K562 (cell line): ENCODE data around the gene DHTKD1. TPM values are rescaled to one million over a fixed set of nuclear protein-coding genes. Genes with fewer than 3 reads are reported as not detected.
A peak's percentile ranks its signal among the peaks of the same experiment; 100 is the strongest.

Experiments used
- BACH1 ChIP-seq: fragments of 200-800 bp; sonication (Bioruptor generic); IDR thresholded peaks from 2 replicates; pipeline ENCODE4 v1.6.1; 2016; ENCODE audit warnings: missing genetic modification characterization, missing compliant biosample characterization
- BRF1 ChIP-seq: IDR thresholded peaks from 3 replicates; pipeline ENCODE4 v1.6.1; 2011; ENCODE audit warnings: borderline replicate concordance, mild to moderate bottlenecking; ENCODE audit not compliant: insufficient read length; ENCODE audit errors: extremely low read depth
- EWSR1 ChIP-seq: fragments of 450-650 bp; IDR thresholded peaks from 2 replicates; pipeline ENCODE4 v1.6.1; 2018; ENCODE audit warnings: borderline replicate concordance, mild to moderate bottlenecking, low read depth, moderate library complexity; ENCODE audit not compliant: partially characterized antibody
- FOXA3 ChIP-seq, 2 experiments: fragments of 450-650 bp in 1 of 2; sonication (generic) in 1 of 2; formaldehyde crosslinking; IDR thresholded peaks in 1 of 2; conservative IDR thresholded peaks in 1 of 2; 2 replicates each; pipeline versions ENCODE4 v1.4.0 to v1.8.0; 2020 to 2022; ENCODE audit warnings: mild to moderate bottlenecking in 2 of 2, missing genetic modification reagents in 1 of 2
- GABPA ChIP-seq: fragments of 200-800 bp; sonication (Bioruptor generic); conservative IDR thresholded peaks from 2 replicates; pipeline ENCODE4 v1.6.1; 2016; ENCODE audit warnings: low read depth, missing genetic modification characterization, missing compliant biosample characterization
- HNRNPLL ChIP-seq: fragments of 200-400 bp; formaldehyde crosslinking; IDR thresholded peaks from 2 replicates; pipeline ENCODE4 v1.6.1; 2017; ENCODE audit warnings: low read length, low read depth, mild to moderate bottlenecking; ENCODE audit not compliant: poor library complexity, severe bottlenecking
- HSF4 ChIP-seq: fragments of 250-450 bp; sonication (Bioruptor Pico); IDR thresholded peaks from 2 replicates; pipeline ENCODE4 v2.1.2; 2022; ENCODE audit warnings: mild to moderate bottlenecking, moderate library complexity, borderline replicate concordance
- IRF2 ChIP-seq: sonication (generic); formaldehyde crosslinking; IDR thresholded peaks from 2 replicates; pipeline ENCODE4 v1.8.1; 2022; ENCODE audit warnings: mild to moderate bottlenecking, missing genetic modification reagents
- NR2C2 ChIP-seq, 2 experiments: fragments of 200-800 bp in 1 of 2; sonication (Bioruptor generic) in 1 of 2; sonication (generic) in 1 of 2; formaldehyde crosslinking in 1 of 2; IDR thresholded peaks; 2 replicates each; pipeline versions ENCODE4 v1.6.1 to v1.8.0; 2016 to 2022; ENCODE audit warnings: mild to moderate bottlenecking in 1 of 2, missing compliant biosample characterization in 1 of 2, missing genetic modification characterization in 1 of 2, missing genetic modification reagents in 1 of 2
- POLR2B ChIP-seq: fragments of 450-650 bp; IDR thresholded peaks from 2 replicates; pipeline ENCODE4 v1.6.1; 2018; ENCODE audit warnings: low read depth; ENCODE audit not compliant: partially characterized antibody
- RBFOX2 ChIP-seq: fragments of 200-400 bp; formaldehyde crosslinking; IDR thresholded peaks from 2 replicates; pipeline ENCODE4 v1.6.1; 2017; ENCODE audit warnings: low read depth, mild to moderate bottlenecking, low read length, moderate library complexity
- RBM17 ChIP-seq: fragments of 200-400 bp; formaldehyde crosslinking; IDR thresholded peaks from 2 replicates; pipeline ENCODE4 v1.6.1; 2017; ENCODE audit warnings: low read depth, mild to moderate bottlenecking, low read length, borderline replicate concordance
- RBM25 ChIP-seq: fragments of 200-400 bp; formaldehyde crosslinking; IDR thresholded peaks from 2 replicates; pipeline ENCODE4 v1.6.1; 2018; ENCODE audit warnings: low read length, low read depth, moderate library complexity; ENCODE audit not compliant: severe bottlenecking
- RFX5 ChIP-seq: IDR thresholded peaks from 2 replicates; pipeline ENCODE4 v1.6.1; 2011; ENCODE audit warnings: low read depth, mild to moderate bottlenecking, improper control_type of control experiment, low read length
- SAFB ChIP-seq: fragments of 200-400 bp; formaldehyde crosslinking; IDR thresholded peaks from 2 replicates; pipeline ENCODE4 v1.6.1; 2017; ENCODE audit warnings: low read depth, low read length, borderline replicate concordance
- SP1 ChIP-seq: sonication (generic); formaldehyde crosslinking; IDR thresholded peaks from 2 replicates; pipeline ENCODE4 v1.8.1; 2022; ENCODE audit warnings: mild to moderate bottlenecking, missing genetic modification reagents
- TAF7 ChIP-seq: fragments of 450-650 bp; IDR thresholded peaks from 2 replicates; pipeline ENCODE4 v1.6.1; 2016; ENCODE audit warnings: missing genetic modification characterization, missing compliant biosample characterization
- TAL1 ChIP-seq: fragments of 450-650 bp; IDR thresholded peaks from 2 replicates; pipeline ENCODE4 v1.6.1; 2016; ENCODE audit warnings: mild to moderate bottlenecking
- ZFP30 ChIP-seq: fragments of 250-450 bp; sonication (Bioruptor Pico); IDR thresholded peaks from 2 replicates; pipeline ENCODE4 v1.8.0; 2022; ENCODE audit warnings: moderate library complexity, mild to moderate bottlenecking, inconsistent platforms, borderline replicate concordance
- ZFX ChIP-seq: sonication (generic); formaldehyde crosslinking; IDR thresholded peaks from 2 replicates; pipeline ENCODE4 v1.8.0; 2022; ENCODE audit warnings: mild to moderate bottlenecking, missing genetic modification reagents, moderate library complexity
- ZKSCAN8 ChIP-seq: fragments of 200-800 bp; sonication (Bioruptor generic); IDR thresholded peaks from 2 replicates; pipeline ENCODE4 v1.6.1; 2016; ENCODE audit warnings: missing genetic modification characterization, missing compliant biosample characterization
- ZNF282 ChIP-seq: sonication (generic); formaldehyde crosslinking; IDR thresholded peaks from 2 replicates; pipeline ENCODE4 v1.8.1; 2023; ENCODE audit warnings: missing genetic modification reagents
- ZNF644 ChIP-seq: fragments of 200-800 bp; sonication (Bioruptor generic); IDR thresholded peaks from 2 replicates; pipeline ENCODE4 v1.6.1; 2016; ENCODE audit warnings: low read depth, missing genetic modification characterization, missing compliant biosample characterization
- polyA plus RNA-seq, 8 experiments: library from polyadenylated mRNA; depleted of rRNA in 4 of 8; stranded (reverse) in 5 of 8; unstranded in 3 of 8; fragments of >200 nt; fragmentation: Nextera tagmentation in 2 of 8; fragmentation: Illumina TruSeq in 1 of 8; extraction: Ambion mirVana in 2 of 8; extraction: Trizol in 1 of 8; gene quantifications; 2 replicates each; pipeline versions ENCODE4 v1.2.1 to v1.2.3, GENCODE V29; 2011 to 2014; ENCODE audit warnings: inconsistent platforms in 1 of 8, missing spikeins in 1 of 8
- total RNA-seq, 7 experiments: library from RNA; depleted of rRNA in 6 of 7; stranded (reverse); fragments of >200 nt in 6 of 7; fragmentation: Illumina TruSeq in 2 of 7; extraction: Trizol in 2 of 7; gene quantifications; 2 replicates each; pipeline versions ENCODE4 v1.2.1 to v1.2.3, GENCODE V29; 2011 to 2021; ENCODE audit warnings: low replicate concordance in 1 of 7
- TF ChIP-seq, protein P1 (sequence below): fragments of 450-650 bp; formaldehyde crosslinking; IDR thresholded peaks from 2 replicates; pipeline ENCODE4 v1.4.0; 2022; ENCODE audit warnings: missing genetic modification characterization
- TF ChIP-seq, protein P2 (sequence below): fragments of 250-450 bp; sonication (Bioruptor Pico); IDR thresholded peaks from 2 replicates; pipeline ENCODE4 v1.8.0; 2021; ENCODE audit warnings: moderate library complexity, mild to moderate bottlenecking, inconsistent platforms
- TF ChIP-seq, protein P3 (sequence below): fragments of 250-450 bp; sonication (Bioruptor Pico); IDR thresholded peaks from 2 replicates; pipeline ENCODE4 v1.4.0; 2020; ENCODE audit warnings: mild to moderate bottlenecking, moderate library complexity

Gene DHTKD1
- total and polyA plus RNA-seq, 9 of the 15 experiments (the other 6 are each of a cell fraction or from before 2014, with no cell fraction given), result 3.1 to 19.7 (median 6.8) TPM

DNA sequence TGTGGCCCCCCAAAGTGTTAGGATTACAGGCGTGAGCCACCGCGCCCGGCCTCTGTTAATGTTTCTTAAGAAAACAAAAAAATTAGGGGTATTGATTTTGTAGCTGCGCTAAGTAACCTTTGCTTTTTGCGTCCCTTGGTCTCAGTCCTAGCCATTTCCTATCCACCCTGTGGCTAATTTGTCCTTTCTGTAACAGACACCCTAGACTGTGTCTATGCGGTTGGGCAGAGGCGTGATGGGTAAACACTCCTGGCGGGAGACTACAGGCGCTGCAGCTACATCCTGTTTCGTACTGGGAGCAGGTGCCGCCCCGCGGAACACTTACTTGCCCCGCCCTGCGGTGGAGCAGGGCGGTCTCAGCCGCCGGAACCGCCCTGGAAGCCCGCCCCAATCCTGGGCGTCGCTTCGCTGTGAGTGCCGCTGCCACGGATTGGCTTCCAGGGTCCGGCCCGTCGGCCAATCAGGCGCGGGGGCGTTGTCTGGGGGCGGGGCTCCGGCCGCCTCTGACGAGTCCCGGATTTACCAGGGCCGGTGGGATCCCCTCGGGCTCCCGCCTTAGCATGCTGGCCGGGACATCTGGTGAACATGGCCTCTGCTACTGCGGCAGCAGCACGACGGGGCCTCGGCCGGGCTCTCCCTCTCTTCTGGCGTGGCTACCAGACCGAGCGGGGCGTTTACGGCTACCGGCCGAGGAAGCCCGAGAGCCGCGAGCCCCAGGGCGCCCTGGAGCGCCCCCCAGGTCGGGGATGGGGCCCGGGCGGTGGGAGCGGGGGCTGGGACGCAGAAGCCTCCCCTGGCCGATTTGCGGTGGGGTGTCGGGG is at the start of gene DHTKD1 (continued):
- TF ChIP-seq ZFX (peak; percentile 23; the same call in 1 of the 2 replicates), HSF4 (CRISPR knock-in tag) (no peak), RBM17 (no peak), TAL1 (no peak), ZFP30 (CRISPR knock-in tag) (no peak), RFX5 (no peak), RBFOX2 (peak; percentile 95), SP1 (CRISPR knock-in tag) (peak; percentile 87), BACH1 (tag) (no peak), IRF2 (CRISPR knock-in tag) (no peak), NR2C2 (CRISPR knock-in tag; IDR thresholded peaks at IDR 0.05) (no peak), NR2C2 (tag; IDR thresholded peaks at IDR 0.05) (no peak), GABPA (tag) (peak; percentile 85), EWSR1 (no peak), BRF1 (no peak), RBM25 (peak; percentile 94), ZNF644 (no peak), TAF7 (tag) (no peak), SAFB (no peak), FOXA3 (CRISPR knock-in tag; conservative IDR thresholded peaks at IDR 0.05 in 1 of 2, IDR thresholded peaks at IDR 0.05 in 1 of 2) (peak in 1 of 2 experiments; percentile 72; a peak in 3 of 4 replicates), ZKSCAN8 (CRISPR knock-in tag) (no peak), HNRNPLL (peak; percentile 47), POLR2B (no peak), ZNF282 (CRISPR knock-in tag) (no peak)
- TF ChIP-seq, protein P1, sequence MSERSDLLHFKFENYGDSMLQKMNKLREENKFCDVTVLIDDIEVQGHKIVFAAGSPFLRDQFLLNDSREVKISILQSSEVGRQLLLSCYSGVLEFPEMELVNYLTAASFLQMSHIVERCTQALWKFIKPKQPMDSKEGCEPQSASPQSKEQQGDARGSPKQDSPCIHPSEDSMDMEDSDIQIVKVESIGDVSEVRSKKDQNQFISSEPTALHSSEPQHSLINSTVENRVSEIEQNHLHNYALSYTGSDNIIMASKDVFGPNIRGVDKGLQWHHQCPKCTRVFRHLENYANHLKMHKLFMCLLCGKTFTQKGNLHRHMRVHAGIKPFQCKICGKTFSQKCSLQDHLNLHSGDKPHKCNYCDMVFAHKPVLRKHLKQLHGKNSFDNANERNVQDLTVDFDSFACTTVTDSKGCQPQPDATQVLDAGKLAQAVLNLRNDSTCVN (CRISPR knock-in tag), result no peak
- TF ChIP-seq, protein P2, sequence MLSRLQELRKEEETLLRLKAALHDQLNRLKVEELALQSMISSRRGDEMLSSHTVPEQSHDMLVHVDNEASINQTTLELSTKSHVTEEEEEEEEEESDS (CRISPR knock-in tag), result no peak
- TF ChIP-seq, protein P3, sequence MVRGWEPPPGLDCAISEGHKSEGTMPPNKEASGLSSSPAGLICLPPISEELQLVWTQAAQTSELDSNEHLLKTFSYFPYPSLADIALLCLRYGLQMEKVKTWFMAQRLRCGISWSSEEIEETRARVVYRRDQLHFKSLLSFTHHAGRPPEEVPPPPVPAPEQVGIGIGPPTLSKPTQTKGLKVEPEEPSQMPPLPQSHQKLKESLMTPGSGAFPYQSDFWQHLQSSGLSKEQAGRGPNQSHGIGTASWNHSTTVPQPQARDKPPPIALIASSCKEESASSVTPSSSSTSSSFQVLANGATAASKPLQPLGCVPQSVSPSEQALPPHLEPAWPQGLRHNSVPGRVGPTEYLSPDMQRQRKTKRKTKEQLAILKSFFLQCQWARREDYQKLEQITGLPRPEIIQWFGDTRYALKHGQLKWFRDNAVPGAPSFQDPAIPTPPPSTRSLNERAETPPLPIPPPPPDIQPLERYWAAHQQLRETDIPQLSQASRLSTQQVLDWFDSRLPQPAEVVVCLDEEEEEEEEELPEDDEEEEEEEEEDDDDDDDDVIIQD (CRISPR knock-in tag), result no peak
